Stimulated activated CD8-positive, alpha-beta memory T cell treated with anti-CD3 and anti-CD28 coated beads, Interleukin-4, amount 100 ng/mL, for 48 hours (primary cell): ENCODE results near the gene SRRM2.

Source experiments
- DNase-seq: peaks from one replicate; pipeline ENCODE4 v3.0.0-alpha.2; 2020

Gene SRRM2

DNA sequence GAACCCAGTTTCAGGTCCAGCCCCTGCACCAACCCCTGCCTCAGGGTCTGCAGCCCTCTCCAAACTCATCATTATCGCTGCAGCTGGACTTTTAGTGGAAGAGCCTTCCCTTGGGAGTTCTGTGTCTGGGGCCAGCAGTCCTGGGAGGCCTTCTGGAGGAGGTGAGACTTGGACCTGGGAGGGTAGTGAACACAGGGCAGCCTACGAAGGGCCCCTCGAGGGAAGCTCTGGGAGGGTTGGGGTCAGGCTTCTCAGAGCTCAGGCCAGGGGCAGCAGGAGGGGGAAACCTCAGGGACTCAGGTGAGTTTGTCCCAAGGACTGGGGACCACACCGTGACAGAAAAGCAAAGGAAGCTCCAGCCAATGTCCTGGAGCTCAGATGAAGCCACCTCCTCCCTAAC is 11.3 kb upstream of the SRRM2 start:
- no peak for DNase-seq

DNA sequence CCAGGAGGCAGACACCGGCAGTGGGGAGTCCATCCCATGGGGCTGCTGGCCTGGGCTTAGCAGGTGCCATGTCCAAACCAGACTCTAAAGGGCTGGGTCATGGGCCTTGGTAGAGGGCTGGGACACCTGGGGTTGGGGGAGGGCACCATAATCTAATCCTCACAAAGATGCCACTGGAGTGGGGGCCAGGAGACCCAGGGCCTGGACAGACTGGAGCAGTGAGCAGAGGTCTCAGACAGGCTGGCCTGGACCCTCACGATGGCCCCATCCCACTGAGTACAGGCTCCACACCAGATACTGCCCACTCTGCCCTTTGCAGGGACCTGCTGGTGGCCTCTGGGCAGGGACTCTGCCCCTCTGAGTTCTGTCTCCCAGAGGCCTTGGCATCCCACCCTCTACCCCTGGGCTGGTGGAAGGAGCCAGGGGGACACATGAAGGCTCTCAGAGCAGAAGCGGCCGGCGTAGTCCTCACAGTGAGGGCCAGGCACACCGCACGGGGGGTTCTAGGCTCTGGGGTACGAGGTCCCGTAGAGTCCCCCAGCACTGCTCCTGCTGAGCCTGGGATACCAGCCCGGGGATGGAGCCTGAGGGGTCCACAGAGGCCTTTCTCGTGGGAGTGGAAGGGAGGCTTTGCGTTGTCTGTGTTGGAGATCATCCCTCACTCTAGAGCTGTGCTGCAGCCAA is 10.0 kb upstream of the SRRM2 start:
- no peak for DNase-seq

DNA sequence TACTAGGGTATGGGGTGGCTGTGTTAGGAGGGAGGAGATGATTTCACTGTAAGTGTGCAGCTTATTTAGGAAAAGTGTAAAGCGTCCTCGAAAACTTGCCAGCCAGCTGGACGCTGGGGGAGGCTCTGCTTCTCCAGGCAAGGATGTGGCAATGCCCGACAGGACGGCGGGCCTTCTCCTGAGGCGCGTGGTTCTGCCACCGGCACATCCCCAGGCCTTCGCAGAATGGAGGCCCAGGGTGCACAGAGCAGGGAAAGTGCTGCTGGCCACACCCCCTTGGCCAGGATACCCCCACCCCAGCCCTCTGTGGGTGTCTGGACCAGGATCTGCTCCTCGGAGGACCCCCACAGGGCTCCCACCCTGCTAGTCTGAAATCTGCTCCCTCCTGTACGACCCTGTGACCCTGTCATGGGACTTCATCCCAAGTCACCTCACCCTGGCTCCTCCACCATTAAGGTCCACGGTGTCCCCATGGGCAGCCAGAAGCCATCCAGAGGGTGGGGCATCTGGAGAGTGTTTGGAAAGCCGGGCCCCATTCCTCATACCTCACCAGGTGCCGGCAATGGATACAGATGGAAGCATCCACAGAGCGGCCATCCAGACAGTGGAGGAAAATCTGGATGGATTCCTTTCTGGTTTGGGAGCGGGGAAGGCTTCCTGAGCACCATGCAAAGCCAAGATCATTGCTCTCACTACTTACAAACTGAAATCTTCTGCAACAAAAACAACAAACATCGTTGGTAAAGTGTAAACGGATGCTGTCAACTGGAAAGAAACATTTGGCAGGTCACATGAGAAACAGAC is 9.2 kb upstream of the SRRM2 start:
- no peak for DNase-seq

DNA sequence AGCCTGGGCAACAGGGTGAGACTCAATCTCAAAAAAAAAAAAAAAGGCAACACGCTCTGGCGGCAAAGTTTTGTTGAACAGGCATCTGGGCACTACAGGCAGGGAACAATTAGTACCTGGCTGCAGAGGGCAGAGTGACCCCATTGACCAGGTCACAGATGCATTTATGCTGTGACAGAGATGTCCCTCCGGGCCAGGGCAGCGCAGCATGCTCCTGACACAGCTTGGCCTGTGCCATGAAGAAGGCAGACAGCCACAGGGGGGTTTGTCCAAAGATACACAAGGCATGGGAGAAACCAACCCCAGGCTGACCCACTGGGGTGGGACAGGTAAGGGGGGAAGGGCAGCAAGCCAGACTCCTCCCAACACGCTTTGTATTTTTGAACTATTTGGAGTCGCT is 7.7 kb upstream of the SRRM2 start:
- DNase-seq, result no peak

DNA sequence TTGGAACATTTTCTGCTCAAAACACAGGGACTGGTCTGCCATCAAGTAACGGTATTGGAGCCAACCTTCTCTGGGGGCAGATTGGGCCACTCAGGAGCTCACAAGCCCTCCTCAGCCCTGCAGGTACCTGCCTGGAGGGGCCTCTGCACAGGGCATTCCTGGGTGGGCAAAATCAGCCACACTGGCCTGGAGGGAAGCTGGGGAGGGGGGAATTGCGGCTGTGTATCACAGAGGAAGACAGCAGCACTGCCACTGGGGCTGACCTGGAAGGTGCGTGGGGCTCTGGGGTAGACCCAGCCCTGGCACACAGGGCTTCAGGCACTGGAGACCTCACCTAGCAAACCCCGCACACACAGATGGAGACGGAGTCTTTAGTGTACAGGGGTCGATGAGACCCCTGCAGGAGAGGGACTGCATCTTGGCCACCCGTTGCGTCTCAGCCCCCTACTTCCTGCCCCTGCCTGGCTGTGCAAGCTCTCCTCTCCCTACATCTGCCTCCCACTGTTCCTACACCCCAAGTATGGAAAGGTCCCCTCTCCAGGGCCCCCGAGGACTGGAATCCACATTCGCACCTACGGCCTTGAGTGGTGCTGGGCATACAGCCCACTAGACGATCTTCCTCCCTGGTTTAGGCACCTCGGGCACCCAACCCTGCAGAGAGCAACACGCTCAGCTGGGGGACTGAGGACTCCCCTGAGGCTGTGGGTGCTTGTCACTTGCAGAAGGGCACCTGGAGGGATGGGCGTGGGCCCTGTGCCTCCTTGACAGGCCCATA is 7.1 kb upstream of the SRRM2 start:
- DNase-seq, result no peak

DNA sequence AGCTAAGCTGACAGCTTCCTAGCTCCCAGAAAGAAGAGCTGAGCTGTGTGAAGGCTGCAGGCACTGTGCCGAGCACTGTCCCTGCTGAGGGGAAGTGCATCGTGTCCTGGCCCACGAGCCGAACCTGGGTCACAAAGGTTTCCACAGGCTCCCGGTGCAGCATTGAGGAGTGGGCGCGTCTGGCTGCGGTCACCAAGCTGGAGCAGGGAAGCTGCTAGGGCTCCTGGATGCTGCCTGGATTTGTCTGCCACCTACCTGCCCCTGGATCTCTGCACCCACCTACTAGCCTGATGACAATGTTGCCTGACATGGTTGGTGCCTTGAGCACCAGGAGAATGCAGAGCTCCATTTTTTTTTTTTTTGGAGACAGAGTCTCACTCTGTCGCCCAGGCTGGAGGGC is 6.5 kb upstream of the SRRM2 start:
- no peak for DNase-seq

DNA sequence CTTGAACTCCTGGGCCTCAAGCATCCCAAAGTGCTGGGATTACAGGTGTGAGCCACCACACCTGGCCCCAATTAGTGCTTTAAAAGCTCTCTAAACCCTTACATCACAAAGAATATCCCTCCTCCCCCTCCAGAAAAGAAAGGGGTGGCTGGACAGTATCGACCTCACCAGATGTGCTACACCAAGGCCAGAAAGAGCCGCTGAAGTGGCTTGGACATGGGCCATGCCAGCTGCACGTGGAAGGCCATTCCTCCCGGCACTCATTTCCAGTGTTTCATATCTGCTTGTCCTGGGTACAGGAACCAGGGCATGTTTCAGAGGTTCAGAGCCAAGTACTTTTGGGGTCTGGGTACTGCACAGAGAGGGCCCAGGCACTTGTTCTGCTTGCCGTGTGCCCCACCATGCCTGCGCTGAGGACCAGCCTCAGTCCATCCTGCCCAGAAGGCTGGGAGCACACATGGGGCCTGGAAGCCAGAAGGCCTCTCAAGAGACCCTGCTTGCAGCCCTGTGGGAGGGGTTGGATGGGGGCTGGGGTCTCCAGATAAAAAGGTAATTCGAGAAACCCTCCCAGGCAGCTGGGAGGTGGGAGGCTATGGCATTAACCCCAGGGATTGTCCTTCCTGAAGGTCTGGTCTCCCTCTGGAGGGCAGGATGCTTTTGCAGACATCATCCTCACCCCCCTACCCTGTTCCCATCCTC is 3.5 kb upstream of the SRRM2 start:
- DNase-seq, result no peak

DNA sequence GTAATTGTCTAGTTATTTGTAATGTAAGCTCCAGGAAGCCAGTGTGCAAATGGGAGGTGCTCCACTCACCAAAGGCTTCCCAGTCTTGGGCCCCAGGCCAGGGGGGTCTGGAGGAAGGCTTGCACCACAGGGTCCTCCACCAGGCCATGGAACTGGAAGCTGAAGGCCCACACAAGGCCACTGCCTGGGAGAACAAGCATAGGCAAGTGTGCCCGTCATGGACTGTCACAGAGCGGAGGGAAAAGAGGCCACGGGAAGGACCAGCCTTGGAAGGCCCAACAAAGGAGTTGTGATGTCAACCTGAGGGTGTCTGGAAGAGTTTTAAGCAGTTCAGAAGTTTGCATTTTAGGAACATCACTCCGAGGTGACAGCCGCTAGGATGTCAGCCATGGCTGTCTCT is 3.0 kb upstream of the SRRM2 start:
- DNase-seq, result no peak

DNA sequence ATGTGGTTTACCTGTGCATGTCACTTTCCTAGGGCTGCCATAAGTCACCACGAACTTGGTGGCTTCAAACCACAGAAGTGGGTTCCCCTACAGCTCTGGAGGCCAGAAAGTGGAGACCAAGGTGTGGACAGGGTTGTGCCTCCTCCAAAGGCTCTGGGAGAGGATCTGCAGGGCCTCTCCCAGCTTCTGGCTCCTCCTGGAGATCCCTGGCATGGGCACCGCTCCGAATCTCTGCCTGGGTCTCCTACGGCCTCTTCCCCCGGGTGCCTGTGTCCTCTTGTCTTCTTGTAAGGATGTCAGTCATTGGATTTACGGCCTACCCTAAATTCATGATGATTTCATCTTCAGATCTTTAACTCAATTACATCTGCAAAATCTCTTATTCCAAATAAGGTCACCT is 2.5 kb upstream of the SRRM2 start:
- DNase-seq, result no peak

DNA sequence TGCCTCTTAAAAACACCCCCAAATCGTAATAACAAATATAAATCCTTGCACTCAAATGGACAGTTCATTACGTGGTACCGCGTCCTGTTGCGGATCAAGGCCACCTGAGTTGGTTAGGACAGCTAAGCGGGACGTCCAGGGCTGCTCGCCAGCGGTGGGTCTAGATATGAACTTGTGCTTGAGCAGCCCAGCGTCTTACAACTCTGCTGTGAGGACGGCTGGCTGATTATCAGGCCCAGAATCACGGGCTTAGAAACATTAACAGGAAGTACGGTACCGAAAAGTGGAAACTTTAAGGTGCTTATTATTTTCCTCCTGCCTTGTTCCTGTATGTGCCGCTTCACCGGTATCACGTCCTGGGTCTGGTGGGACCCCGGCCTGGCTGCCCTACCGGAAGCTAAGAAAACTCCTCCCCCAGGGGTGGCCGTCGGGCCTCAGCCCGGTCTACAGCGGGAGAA is 832 bp upstream of the SRRM2 start:
- no peak for DNase-seq

DNA sequence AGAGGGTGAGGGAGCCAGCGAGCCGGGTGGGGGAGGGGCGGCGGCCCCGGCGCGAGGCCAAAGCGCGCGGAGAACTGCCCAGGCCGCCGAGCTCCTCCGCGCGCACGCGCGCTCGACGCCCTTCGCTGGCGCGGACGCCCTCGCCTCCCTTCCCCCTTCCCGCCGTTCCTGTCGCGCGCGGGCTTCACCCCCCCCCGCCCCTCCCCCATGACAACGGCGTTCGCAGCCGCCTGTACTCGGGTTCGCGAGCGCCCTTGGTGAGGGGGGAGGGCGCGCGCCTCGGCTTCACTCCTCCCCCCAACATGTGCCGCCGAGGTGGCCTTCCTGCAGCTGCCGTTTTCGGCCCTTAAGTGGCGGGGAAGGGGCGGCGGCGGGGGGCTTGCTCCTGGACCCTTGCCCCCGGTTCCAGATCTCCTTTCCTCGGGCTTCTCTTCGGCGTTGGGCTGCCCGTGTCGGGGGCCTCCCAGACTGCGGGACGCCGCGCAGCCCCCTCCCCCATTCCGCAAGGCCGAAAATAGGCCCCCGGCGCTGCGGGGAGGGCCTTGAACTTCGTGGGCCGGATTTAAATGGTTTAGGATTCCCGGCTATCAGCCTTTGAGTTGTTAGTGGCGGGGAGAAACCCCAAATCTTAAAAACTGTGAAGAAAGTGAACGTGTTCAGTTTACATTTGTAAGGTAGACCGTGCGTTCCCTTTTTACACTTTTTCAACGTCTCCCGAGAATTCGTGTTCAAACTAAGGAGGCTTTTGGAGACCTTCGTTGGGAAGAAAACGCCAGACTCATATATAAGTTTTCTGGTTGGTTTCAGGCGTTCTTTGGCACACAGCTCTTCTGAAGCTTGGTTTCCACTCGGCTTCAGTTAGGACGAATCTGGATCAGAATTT is 653 bp downstream of the SRRM2 start:
- peak; percentile 78 for DNase-seq

DNA sequence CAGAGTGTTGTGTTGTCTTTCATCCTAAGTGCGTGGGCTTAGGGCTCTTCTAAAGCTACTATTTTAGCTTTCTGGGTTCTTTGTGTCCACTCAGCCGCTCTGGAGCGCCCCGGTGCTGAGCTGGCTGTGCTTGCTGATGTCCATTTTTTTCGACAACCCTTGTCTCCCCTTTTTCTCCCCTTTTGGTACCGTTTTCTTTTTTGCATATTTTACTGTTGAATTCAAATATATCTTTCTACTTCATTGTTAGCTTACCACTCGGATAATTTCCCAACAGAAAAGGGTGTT is 1.2 kb downstream of the SRRM2 start:
- no peak for DNase-seq

DNA sequence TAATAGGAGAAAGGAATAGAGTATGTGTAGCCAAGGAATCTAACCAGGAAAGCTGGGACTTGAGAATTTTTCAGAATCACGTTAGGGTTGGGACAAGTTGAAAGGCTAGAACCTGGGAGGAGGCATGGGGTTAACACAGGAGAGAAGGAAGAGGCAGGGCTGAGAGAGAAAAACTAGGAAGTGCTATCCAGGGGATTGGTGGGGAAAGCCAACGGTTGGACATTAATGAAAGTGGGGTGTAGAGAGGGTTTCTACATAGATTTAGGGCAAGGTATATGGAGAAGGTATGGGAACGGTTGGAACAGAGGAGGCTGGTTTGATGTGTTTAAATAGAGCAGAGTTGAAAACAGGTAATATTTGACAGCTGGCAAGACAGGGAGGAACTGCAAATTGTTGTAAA is 2.7 kb downstream of the SRRM2 start:
- DNase-seq, result no peak

DNA sequence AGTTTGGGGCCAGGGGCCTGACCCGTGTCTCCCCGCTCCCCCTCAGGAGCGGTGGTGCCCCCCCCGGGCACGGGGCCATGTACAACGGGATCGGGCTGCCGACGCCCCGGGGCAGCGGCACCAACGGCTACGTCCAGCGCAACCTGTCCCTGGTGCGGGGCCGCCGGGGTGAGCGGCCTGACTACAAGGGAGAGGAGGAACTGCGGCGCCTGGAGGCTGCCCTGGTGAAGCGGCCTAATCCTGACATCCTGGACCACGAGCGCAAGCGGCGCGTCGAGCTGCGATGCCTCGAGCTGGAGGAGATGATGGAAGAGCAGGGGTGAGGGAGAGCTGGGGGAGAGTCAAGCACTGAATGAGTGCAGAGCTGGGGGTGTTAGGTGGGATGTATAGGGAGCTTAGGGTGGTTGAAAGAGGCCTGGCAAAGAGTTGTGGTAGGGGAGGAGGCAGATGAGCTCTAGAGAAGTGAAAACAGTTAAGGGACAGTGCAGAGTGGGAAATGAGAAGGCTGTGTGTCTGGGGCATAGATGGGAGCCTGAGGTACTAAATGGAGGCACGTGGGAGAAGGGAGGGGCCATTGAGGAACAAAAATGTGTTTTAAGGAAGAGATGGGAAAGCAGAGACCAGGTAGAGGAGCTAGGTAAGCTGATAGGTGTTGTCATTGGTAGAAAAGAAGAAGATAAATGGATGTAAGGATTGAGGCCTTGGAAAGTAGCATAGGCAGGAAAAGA is 4.0 kb downstream of the SRRM2 start:
- no peak for DNase-seq

DNA sequence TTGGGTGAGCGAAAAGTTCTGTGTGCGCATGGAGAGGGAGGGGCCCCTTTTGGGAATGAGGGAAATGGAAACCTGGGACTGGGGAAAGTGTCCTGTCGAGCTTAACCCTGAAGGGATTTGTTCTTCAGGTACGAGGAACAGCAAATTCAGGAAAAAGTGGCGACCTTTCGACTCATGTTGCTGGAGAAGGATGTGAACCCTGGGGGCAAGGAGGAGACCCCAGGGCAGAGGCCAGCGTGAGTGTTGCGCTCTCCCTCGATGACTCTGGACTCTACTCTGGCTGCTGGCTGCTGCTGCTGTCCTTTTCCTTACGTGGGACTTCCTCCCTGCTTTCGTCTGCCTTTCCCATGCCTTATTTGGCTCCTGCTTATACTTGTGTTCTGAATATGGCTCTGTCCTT is 4.9 kb downstream of the SRRM2 start:
- DNase-seq, result no peak

DNA sequence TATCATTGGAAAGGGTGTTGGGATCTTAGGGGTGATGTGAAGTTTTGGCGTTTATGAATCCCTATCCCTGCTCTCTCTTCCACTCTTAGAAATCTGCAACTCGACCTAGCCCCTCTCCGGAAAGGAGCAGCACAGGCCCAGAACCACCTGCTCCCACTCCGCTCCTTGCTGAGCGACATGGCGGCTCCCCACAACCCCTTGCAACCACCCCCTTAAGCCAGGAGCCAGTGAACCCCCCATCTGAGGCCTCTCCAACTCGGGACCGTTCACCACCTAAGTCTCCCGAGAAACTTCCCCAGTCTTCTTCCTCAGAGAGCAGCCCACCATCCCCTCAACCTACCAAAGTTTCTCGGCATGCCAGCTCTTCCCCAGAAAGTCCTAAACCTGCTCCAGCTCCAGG is 9.0 kb downstream of the SRRM2 start:
- DNase-seq, result no peak

DNA sequence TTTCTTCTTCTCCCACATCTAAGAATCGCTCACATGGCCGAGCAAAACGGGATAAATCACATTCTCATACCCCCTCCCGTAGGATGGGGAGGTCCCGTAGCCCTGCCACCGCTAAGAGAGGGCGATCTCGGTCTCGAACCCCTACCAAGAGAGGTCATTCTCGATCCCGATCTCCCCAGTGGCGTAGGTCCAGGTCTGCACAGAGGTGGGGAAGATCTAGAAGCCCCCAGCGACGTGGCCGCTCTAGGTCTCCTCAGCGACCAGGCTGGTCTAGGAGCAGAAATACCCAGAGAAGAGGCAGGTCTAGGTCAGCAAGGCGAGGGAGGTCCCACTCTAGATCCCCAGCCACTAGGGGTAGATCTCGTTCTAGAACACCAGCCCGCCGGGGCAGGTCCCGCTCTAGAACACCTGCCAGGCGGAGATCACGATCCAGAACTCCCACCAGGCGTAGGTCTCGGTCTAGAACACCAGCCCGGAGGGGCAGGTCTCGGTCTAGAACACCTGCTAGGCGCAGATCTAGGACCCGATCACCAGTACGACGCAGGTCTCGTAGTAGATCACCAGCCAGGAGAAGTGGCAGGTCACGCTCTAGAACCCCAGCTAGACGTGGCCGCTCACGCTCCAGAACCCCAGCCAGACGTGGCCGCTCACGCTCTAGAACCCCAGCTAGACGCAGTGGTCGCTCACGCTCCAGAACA is 9.6 kb downstream of the SRRM2 start:
- DNase-seq, result no peak

DNA sequence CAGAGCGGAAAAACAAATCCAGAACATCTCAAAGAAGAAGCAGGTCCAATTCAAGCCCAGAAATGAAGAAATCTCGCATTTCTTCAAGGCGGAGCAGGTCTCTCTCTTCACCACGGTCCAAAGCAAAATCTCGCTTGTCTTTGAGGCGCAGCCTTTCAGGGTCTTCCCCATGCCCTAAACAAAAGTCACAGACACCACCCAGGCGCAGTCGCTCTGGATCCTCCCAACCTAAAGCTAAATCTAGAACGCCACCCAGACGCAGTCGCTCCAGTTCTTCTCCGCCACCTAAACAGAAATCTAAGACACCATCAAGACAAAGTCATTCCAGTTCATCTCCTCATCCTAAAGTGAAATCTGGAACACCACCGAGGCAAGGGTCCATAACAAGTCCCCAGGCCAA is 10.3 kb downstream of the SRRM2 start:
- DNase-seq, result no peak

DNA sequence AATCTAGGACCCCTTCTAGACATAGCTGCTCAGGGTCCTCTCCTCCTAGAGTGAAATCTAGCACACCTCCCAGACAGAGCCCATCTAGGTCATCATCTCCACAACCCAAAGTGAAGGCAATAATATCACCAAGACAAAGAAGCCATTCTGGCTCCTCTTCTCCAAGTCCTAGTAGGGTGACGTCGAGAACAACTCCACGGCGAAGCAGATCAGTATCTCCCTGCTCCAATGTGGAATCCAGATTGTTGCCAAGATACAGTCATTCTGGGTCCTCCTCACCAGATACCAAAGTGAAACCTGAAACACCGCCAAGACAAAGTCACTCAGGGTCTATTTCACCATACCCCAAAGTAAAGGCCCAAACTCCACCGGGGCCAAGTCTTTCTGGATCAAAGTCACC is 10.7 kb downstream of the SRRM2 start:
- DNase-seq, result no peak

DNA sequence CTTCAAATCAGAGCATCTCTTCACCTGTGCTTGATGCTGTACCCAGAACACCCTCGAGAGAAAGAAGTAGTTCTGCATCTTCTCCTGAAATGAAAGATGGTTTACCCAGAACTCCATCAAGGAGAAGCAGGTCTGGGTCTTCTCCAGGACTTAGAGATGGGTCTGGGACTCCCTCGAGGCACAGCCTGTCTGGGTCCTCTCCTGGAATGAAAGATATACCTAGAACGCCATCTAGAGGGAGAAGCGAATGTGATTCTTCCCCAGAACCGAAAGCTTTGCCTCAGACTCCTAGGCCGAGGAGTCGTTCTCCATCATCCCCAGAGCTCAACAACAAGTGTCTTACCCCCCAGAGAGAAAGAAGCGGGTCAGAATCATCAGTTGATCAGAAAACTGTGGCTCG is 12.3 kb downstream of the SRRM2 start:
- DNase-seq, result no peak
